Measurements from ENCODE around the gene SIRT3. TPM values are rescaled to one million over a fixed set of nuclear protein-coding genes. Genes with fewer than 3 reads are reported as not detected.
"Not testable (repeated sequence)": the region's sequence is repeated elsewhere in the genome, so short reads cannot be mapped to it uniquely, and the experiment has no call there.

Gene SIRT3
- total RNA-seq, 1 donor from 2014 or later = 17.6 TPM

DNA sequence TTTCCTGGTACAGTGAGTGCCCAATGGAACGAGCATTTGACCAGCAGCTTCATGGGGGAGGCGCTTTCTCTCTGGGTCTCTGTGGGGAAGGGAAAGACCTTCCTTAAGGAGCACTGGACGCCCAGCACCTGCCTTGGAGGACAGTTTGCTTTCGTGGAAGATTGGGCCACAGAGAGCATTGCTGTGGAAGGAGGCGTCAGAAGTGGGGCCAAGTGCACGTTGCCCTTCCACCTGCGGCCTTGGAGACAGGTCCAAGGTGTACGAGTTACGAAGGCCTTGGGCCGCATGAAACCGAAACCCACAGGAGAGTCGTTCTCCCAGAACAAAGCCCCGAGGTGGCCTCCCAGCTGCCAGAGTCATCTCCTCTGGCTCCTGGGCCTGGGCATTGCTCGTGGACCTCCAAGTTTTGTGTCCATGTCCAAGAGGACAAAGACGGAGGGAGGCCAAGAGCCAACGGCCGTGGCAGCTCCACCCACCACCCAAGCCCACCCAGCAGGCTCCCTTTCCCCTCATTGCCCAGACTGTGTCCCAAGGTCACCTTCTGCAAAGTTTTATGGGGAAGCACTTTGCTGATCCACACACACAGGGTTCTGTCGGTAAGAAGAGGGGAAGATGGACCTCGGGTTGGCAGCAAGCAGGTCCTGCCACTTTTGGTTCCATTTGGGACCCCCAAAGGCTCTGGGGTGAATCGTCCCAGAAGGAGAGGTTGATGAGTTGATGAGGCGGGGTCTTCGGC is 36.2 kb upstream of the SIRT3 start:
- Histone ChIP-seq H3K27ac (no peak overlapping the region), H3K9me3 (no peaks in the 10 kb centered on the region), H3K36me3 (no peaks in the 10 kb centered on the region), H3K4me1 (peaks cover 14% of the 10 kb centered on the region), H3K4me3 (no peak overlapping the region), H3K27me3 (ENCODE audit: low read depth) (no peaks in the 10 kb centered on the region)
- DNase-seq (no peak), ATAC-seq (no peak)
- TF ChIP-seq, protein P1, sequence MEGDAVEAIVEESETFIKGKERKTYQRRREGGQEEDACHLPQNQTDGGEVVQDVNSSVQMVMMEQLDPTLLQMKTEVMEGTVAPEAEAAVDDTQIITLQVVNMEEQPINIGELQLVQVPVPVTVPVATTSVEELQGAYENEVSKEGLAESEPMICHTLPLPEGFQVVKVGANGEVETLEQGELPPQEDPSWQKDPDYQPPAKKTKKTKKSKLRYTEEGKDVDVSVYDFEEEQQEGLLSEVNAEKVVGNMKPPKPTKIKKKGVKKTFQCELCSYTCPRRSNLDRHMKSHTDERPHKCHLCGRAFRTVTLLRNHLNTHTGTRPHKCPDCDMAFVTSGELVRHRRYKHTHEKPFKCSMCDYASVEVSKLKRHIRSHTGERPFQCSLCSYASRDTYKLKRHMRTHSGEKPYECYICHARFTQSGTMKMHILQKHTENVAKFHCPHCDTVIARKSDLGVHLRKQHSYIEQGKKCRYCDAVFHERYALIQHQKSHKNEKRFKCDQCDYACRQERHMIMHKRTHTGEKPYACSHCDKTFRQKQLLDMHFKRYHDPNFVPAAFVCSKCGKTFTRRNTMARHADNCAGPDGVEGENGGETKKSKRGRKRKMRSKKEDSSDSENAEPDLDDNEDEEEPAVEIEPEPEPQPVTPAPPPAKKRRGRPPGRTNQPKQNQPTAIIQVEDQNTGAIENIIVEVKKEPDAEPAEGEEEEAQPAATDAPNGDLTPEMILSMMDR (IDR thresholded peaks at IDR 0.05) = no peak
- intact Hi-C loops (cut with DNase I) = no loop called here

- DNase-seq (no peak), ATAC-seq (no peak)
- TF ChIP-seq, protein P1 (IDR thresholded peaks at IDR 0.05) = no peak
- H3K4me3 ChIP-seq = no peak overlapping the region
- H3K27ac ChIP-seq = peak overlapping the region; percentile 85
- no peaks in the 10 kb centered on the region for H3K36me3 ChIP-seq
- intact Hi-C loops (cut with DNase I) = no loop called here
- H3K9me3 ChIP-seq = no peaks in the 10 kb centered on the region
- no peaks in the 10 kb centered on the region for H3K27me3 ChIP-seq (ENCODE audit: low read depth)
- peaks cover 14% of the 10 kb centered on the region for H3K4me1 ChIP-seq
Measured at GRCh38 chr11:271319-271715, 35.2 kb upstream of the SIRT3 start.

GRCh38 chr11:270451-271318 is 34.5 kb upstream of the SIRT3 start:
- DNase-seq (no peak), ATAC-seq (no peak)
- intact Hi-C loops (cut with DNase I) = no loop called here
- Histone ChIP-seq H3K9me3 (no peaks in the 10 kb centered on the region), H3K27me3 (ENCODE audit: low read depth) (no peaks in the 10 kb centered on the region), H3K4me3 (no peak overlapping the region), H3K36me3 (no peaks in the 10 kb centered on the region), H3K27ac (peak overlapping the region; percentile 85), H3K4me1 (peaks cover 14% of the 10 kb centered on the region)
- TF ChIP-seq, protein P1 (IDR thresholded peaks at IDR 0.05) = no peak

DNA sequence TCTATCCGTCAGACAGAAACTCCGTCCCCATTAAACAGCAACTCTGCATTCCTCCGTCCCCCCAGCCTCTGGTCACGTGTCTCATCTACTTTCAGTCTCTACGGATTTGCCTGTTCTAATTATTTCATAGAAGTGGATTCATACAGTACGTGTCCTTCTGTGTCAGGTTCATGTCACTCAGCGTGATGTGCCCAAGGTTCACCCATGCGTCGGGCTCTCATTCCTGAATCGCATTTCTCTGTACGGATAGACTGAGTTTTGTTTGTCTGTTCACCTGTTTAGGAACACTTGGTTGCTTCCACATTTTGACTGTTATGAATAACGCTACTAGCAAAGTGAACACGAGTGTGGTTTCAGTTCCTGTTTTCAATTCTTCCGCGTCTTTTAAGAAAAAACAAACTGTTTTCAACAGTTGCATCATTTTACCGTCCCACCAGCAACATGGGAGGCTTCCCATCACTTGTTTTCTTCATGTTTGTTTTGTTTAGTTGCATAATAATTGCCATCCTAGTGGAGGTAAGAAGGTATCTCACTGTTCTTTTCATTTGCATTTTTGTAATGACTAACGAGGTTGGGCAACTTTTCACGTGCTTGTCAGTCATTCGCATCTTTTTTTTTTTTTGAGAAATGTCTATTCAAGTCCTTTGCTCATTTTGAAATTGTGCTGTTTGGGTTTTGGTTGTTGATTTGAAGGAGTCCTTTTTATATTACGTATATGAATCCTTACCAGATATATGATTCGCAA is 33.2 kb upstream of the SIRT3 start:
- Histone ChIP-seq H3K36me3 (no peaks in the 10 kb centered on the region), H3K4me3 (peak overlapping the region; percentile 47), H3K9me3 (no peaks in the 10 kb centered on the region), H3K27ac (peak overlapping the region; percentile 85), H3K27me3 (ENCODE audit: low read depth) (no peaks in the 10 kb centered on the region), H3K4me1 (peaks cover 14% of the 10 kb centered on the region)
- DNase-seq = no peak
- peak; percentile 48 to 56 for ATAC-seq
- intact Hi-C loops (cut with DNase I) = no loop called here
- TF ChIP-seq, protein P1 (IDR thresholded peaks at IDR 0.05) = no peak

DNA sequence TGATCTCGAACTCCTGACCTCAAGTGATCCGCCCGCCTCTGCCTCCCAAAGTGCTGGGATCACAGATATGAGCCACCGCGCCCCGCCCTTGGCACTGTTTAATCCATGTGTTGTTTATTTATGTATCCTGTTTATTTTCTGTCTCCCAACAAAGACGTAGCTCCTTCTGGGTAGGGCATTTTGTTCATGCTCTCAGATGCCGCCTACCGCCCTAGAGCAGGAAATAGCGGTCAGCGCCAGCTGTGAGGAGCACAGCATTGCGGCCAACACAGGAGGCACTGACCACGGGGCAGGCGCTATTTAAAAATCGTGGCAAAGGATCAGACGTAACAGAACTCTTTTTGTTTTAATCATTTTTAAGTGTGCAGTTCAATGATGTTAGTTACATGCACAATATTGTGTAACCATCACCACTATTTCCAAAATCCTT is 32.6 kb upstream of the SIRT3 start:
- H3K9me3 ChIP-seq; H3K27me3 ChIP-seq (ENCODE audit: low read depth); intact Hi-C loops (cut with DNase I); H3K36me3 ChIP-seq: not testable (repeated sequence)
- H3K27ac ChIP-seq = peak overlapping the region; percentile 85
- peak overlapping the region; percentile 47 for H3K4me3 ChIP-seq
- ATAC-seq (peak; percentile 83 to 86), DNase-seq (peak; percentile 85)
- TF ChIP-seq, protein P1 (IDR thresholded peaks at IDR 0.05) = peak; percentile 35
- H3K4me1 ChIP-seq = peaks cover 14% of the 10 kb centered on the region

Measured in lower lobe of right lung (tissue), 2 donors.